Fibroblast of lung (primary cell): ENCODE measurements around the gene C10orf67. TPM values are rescaled to one million over a fixed set of nuclear protein-coding genes. Genes with fewer than 3 reads are reported as not detected.

Experiments used
- DNase-seq, 2 donors: peaks; one replicate each; pipeline versions ENCODE4 v3.0.0 to v3.0.0-alpha.2; 2010; ENCODE audit warnings: low read depth in 2 of 2
- H2AFZ ChIP-seq: 2 replicates; pipeline ENCODE4 v1.5.1; 2012; ENCODE audit warnings: low read length, control low read depth, inconsistent platforms
- H3K27ac ChIP-seq: 2 replicates; pipeline ENCODE4 v1.5.1; 2011; ENCODE audit warnings: low read length, control low read depth; ENCODE audit not compliant: insufficient read depth
- H3K27me3 ChIP-seq: 2 replicates; pipeline ENCODE4 v1.5.1; 2011; ENCODE audit warnings: mild to moderate bottlenecking, low read length; ENCODE audit not compliant: control insufficient read depth, insufficient read depth
- H3K36me3 ChIP-seq: 2 replicates; pipeline ENCODE4 v1.5.1; 2011; ENCODE audit warnings: low read length; ENCODE audit not compliant: control insufficient read depth, insufficient read depth
- H3K4me1 ChIP-seq: 2 replicates; pipeline ENCODE4 v1.5.1; 2011; ENCODE audit warnings: low read length; ENCODE audit not compliant: control insufficient read depth, insufficient read depth; ENCODE audit errors: extremely low read depth
- H3K4me2 ChIP-seq: 2 replicates; pipeline ENCODE4 v1.5.1; 2011; ENCODE audit warnings: low read length, control low read depth; ENCODE audit not compliant: insufficient read depth; ENCODE audit errors: extremely low read depth
- H3K4me3 ChIP-seq, 4 experiments: fragments of 200-600 bp in 1 of 4; sonication (generic) in 1 of 4; replicated peaks in 1 of 4; 2 replicates each; pipeline ENCODE4 v1.5.1; 2011 to 2016; ENCODE audit warnings: low read length in 4 of 4, low read depth in 3 of 4, mild to moderate bottlenecking in 3 of 4, control low read depth in 2 of 4, inconsistent platforms in 1 of 4, mixed read lengths in 1 of 4; ENCODE audit not compliant: insufficient read depth in 1 of 4; ENCODE audit errors: control extremely low read depth in 1 of 4
- H3K79me2 ChIP-seq: 2 replicates; pipeline ENCODE4 v1.5.1; 2012; ENCODE audit warnings: mild to moderate bottlenecking, low read length, inconsistent platforms; ENCODE audit not compliant: control insufficient read depth, insufficient read depth
- H3K9ac ChIP-seq: 2 replicates; pipeline ENCODE4 v1.5.1; 2011; ENCODE audit warnings: mild to moderate bottlenecking, low read length, control low read depth; ENCODE audit not compliant: insufficient read depth
- H3K9me3 ChIP-seq: 2 replicates; pipeline ENCODE4 v1.5.1; 2012; ENCODE audit warnings: low read depth, low read length; ENCODE audit not compliant: control insufficient read depth, insufficient read depth
- H4K20me1 ChIP-seq: 2 replicates; pipeline ENCODE4 v1.5.1; 2011; ENCODE audit warnings: low read length; ENCODE audit not compliant: control insufficient read depth, insufficient read depth; ENCODE audit errors: extremely low read depth
- EZH2 ChIP-seq: IDR thresholded peaks from 2 replicates; pipeline ENCODE4 v1.5.1; 2012; ENCODE audit warnings: low read length, control low read depth, mild to moderate bottlenecking; ENCODE audit errors: missing control alignments
- polyA plus RNA-seq, 2 donors: library from polyadenylated mRNA; depleted of rRNA in 1 of 2; stranded (reverse) in 1 of 2; unstranded in 1 of 2; fragments of >200 nt; gene quantifications; 2 replicates each; pipeline ENCODE4 v1.2.1, GENCODE V29; 2011 to 2012; ENCODE audit warnings: missing spikeins in 1 of 2
- total RNA-seq: library from RNA; depleted of rRNA; stranded (reverse); fragments of >200 nt; gene quantifications from 2 replicates; pipeline ENCODE4 v1.2.1, GENCODE V29; 2014
- TF ChIP-seq, protein P1 (sequence below), 2 donors: IDR thresholded peaks in 1 of 2; conservative IDR thresholded peaks in 1 of 2; 1 replicate in 1 of 2; 2 replicates in 1 of 2; pipeline ENCODE4 v1.5.1; 2011 to 2012; ENCODE audit warnings: low read length in 2 of 2, control low read depth in 1 of 2, inconsistent platforms in 1 of 2, low read depth in 1 of 2, mild to moderate bottlenecking in 1 of 2

The C10orf67 gene
- total and polyA plus RNA-seq, 2 donors (not counting 1 experiment from before 2014, with no cell fraction given), result under 0.01 to 0.16 TPM

DNA sequence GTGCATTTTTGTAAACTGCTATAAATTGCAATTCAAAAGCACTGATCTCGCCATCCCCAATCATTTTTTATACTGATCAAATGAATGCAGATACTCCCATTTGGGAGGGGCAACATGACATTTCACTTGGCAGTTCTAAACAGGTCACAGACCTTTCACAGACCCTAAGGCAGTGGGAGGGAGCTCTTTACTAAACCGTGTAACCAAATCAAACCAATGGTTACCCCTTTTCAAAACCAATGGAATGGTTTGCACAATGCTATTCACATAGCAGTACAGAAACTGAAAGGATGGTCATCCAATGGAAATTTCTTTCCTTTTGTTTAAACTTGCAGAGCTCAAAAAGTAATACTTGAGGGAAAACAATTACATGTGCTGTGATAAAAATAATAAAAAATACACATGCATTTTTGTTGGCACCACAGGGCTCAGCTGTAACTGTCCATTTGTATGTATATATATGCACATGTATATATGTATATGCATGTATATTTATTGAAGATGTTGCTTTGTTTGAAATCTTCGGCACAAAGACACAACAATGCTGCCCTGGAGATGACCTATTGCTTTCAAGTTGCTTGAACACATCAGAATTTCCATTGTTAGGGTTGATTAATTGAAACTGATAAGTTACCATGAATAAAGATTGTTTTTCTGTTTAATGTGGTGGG lies 138.5 kb downstream of the C10orf67 start:
- H3K27ac ChIP-seq, result no peak overlapping the region
- no peak for TF ChIP-seq EZH2
- TF ChIP-seq, protein P1, sequence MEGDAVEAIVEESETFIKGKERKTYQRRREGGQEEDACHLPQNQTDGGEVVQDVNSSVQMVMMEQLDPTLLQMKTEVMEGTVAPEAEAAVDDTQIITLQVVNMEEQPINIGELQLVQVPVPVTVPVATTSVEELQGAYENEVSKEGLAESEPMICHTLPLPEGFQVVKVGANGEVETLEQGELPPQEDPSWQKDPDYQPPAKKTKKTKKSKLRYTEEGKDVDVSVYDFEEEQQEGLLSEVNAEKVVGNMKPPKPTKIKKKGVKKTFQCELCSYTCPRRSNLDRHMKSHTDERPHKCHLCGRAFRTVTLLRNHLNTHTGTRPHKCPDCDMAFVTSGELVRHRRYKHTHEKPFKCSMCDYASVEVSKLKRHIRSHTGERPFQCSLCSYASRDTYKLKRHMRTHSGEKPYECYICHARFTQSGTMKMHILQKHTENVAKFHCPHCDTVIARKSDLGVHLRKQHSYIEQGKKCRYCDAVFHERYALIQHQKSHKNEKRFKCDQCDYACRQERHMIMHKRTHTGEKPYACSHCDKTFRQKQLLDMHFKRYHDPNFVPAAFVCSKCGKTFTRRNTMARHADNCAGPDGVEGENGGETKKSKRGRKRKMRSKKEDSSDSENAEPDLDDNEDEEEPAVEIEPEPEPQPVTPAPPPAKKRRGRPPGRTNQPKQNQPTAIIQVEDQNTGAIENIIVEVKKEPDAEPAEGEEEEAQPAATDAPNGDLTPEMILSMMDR (conservative IDR thresholded peaks at IDR 0.05 in 1 of 2, IDR thresholded peaks at IDR 0.05 in 1 of 2; ENCODE audit: low read depth in 1 of 2, low read length in 2 of 2), result no peak
- H2AFZ ChIP-seq, result no peak overlapping the region
- H3K4me2 ChIP-seq, result no peak overlapping the region
- no peak overlapping the region for H3K9ac ChIP-seq
- H3K9me3 ChIP-seq, result no peaks in the 10 kb centered on the region
- H3K4me3 ChIP-seq, result no peak overlapping the region
- H4K20me1 ChIP-seq, result no peaks in the 10 kb centered on the region
- no peaks in the 10 kb centered on the region for H3K4me1 ChIP-seq
- H3K27me3 ChIP-seq, result no peaks in the 10 kb centered on the region
- H3K36me3 ChIP-seq, result no peaks in the 10 kb centered on the region
- H3K79me2 ChIP-seq, result no peaks in the 10 kb centered on the region
- DNase-seq, result no peak

DNA sequence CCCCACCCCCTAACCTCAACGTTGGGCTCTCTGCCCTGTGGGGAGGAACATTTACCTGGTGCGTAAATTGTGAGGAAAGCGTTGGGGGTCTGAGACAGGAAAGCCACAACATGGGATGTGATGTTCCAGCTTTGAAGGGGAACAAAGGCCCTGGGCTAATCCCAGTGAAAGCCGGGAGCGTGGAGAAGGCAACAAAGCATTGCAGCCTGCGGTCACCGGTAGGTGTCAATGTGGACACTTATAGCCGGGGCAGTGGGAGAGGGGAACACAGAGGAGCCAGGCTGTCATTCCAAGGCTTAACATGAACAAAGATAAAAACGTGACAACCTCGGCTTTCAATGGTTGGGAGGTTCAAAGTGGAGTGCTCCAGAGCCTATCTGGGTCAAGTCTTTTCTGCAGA lies 139.8 kb downstream of the C10orf67 start:
- Histone ChIP-seq H3K27me3 (peaks cover 8% of the 10 kb centered on the region), H3K4me1 (no peaks in the 10 kb centered on the region), H3K79me2 (no peaks in the 10 kb centered on the region), H4K20me1 (no peaks in the 10 kb centered on the region), H3K4me2 (no peak overlapping the region), H3K36me3 (no peaks in the 10 kb centered on the region), H3K4me3 (no peak overlapping the region), H3K27ac (no peak overlapping the region), H3K9ac (no peak overlapping the region), H2AFZ (no peak overlapping the region), H3K9me3 (no peaks in the 10 kb centered on the region)
- DNase-seq, result no peak
- TF ChIP-seq EZH2, result no peak
- TF ChIP-seq, protein P1 (conservative IDR thresholded peaks at IDR 0.05 in 1 of 2, IDR thresholded peaks at IDR 0.05 in 1 of 2; ENCODE audit: low read depth in 1 of 2, low read length in 2 of 2), result no peak

DNA sequence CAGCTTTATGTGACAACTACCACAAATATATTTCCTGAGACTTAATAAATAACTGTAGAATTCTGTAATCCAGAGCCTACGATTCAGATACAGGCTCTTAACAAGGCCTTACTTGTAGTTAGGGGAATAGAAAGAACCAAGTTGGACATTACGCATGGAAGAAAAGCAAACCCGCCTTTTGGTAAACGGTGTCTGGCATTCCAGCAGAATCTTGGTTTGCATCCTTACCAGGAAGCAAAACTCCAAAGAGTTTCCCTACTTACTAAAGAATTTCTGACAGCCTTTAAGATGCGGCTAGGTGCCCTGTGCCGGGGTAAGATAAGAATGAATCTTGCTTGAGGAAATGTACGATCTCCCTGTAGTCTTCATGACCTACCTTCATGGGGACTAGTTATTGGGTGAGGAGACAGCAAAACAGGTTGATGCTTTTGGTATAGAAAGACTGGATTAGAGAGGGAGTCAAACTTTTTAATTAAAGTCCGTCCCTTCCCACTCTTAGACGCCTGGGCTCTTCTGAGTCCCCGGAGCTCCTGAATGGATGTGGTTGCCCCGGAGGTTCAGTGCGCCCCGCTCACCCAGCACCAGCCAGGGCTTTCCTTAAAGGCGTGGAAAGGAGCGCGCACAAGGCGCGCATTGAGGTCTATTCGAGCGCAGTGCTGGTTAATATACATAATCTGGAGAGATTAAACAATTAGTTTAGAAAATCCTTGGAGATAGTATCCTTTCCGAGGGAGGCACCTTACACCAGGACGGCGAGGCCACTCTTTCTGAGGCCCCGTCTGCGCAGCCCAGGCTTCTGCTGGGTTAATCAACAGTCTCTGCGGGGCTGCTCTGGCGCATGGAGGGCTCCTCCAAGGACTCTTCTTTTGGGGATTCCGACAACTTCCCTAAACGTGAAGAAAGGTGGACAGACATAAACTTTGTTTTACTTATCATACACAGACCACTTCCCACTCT lies 140.9 kb downstream of the C10orf67 start:
- Histone ChIP-seq H3K27me3 (peaks cover 11% of the 10 kb centered on the region), H4K20me1 (no peaks in the 10 kb centered on the region), H3K79me2 (no peaks in the 10 kb centered on the region), H3K27ac (no peak overlapping the region), H3K4me2 (no peak overlapping the region), H3K9ac (no peak overlapping the region), H2AFZ (no peak overlapping the region), H3K36me3 (no peaks in the 10 kb centered on the region), H3K4me3 (no peak overlapping the region), H3K9me3 (no peaks in the 10 kb centered on the region), H3K4me1 (no peaks in the 10 kb centered on the region)
- TF ChIP-seq EZH2, result no peak
- TF ChIP-seq, protein P1 (conservative IDR thresholded peaks at IDR 0.05 in 1 of 2, IDR thresholded peaks at IDR 0.05 in 1 of 2; ENCODE audit: low read depth in 1 of 2, low read length in 2 of 2), result no peak
- DNase-seq, result no peak
